Raji (cell line): ENCODE results near the gene TCP11L1.

Source experiments
- POLR2A ChIP-seq: IDR thresholded peaks from 2 replicates; pipeline ENCODE4 v1.6.1; 2011; ENCODE audit warnings: low read depth, low read length, control low read depth; ENCODE audit not compliant: insufficient read depth

TCP11L1 gene

GRCh38 chr11:33055375-33055774 lies 16.0 kb downstream of the TCP11L1 start:
- no peak for TF ChIP-seq POLR2A

GRCh38 chr11:33057284-33057683 lies 17.9 kb downstream of the TCP11L1 start:
- no peak for TF ChIP-seq POLR2A

GRCh38 chr11:33059331-33060007 lies 20.1 kb downstream of the TCP11L1 start:
- TF ChIP-seq POLR2A: no peak

- no peak for TF ChIP-seq POLR2A
These were observed 20.9 kb downstream of the TCP11L1 start for GRCh38 chr11:33060271-33060670.

GRCh38 chr11:33062137-33062536 lies 22.8 kb downstream of the TCP11L1 start:
- no peak for TF ChIP-seq POLR2A

- no peak for TF ChIP-seq POLR2A
These were observed 24.0 kb downstream of the TCP11L1 start for GRCh38 chr11:33063326-33063881.

- no peak for TF ChIP-seq POLR2A
These were observed 24.9 kb downstream of the TCP11L1 start for GRCh38 chr11:33064033-33064825.

GRCh38 chr11:33064866-33065265 lies 25.5 kb downstream of the TCP11L1 start:
- TF ChIP-seq POLR2A: no peak

GRCh38 chr11:33065445-33066178 lies 26.2 kb downstream of the TCP11L1 start:
- TF ChIP-seq POLR2A: no peak

GRCh38 chr11:33067294-33067693 lies 27.9 kb downstream of the TCP11L1 start:
- TF ChIP-seq POLR2A: no peak

- no peak for TF ChIP-seq POLR2A
These were observed 29.4 kb downstream of the TCP11L1 start for GRCh38 chr11:33068611-33069340.

- TF ChIP-seq POLR2A: no peak
These were observed 33.1 kb downstream of the TCP11L1 start for GRCh38 chr11:33072465-33072864.

GRCh38 chr11:33083918-33084317 lies 44.5 kb downstream of the TCP11L1 start:
- TF ChIP-seq POLR2A: no peak

GRCh38 chr11:33086017-33086416 lies 46.6 kb downstream of the TCP11L1 start:
- no peak for TF ChIP-seq POLR2A

GRCh38 chr11:33089776-33090175 lies 50.4 kb downstream of the TCP11L1 start:
- TF ChIP-seq POLR2A: no peak
